Coronary artery (tissue), 2 donors: Measurements from ENCODE around the gene S100A5.

Experiments used
- DNase-seq: peaks from one replicate; pipeline ENCODE4 v3.0.0-alpha.2; 2017; ENCODE audit warnings: low spot score
- H3K27ac ChIP-seq, 2 donors: fragments of 200-600 bp; sonication (generic); one replicate each; pipeline ENCODE4 v1.5.1; 2016 to 2019
- H3K4me3 ChIP-seq: fragments of 200-600 bp; sonication (generic); 2 replicates; pipeline ENCODE4 v1.5.1; 2016; ENCODE audit warnings: mild to moderate bottlenecking, moderate library complexity
- CTCF ChIP-seq: fragments of 200-600 bp; sonication (generic); IDR thresholded peaks from one replicate; pipeline ENCODE4 v1.5.1; 2019; ENCODE audit warnings: antibody characterized with exemption

S100A5 gene

GRCh38 chr1:153557877-153558276, 17.1 kb upstream of the S100A5 start:
- no peak for TF ChIP-seq CTCF
- no peak for DNase-seq
- Histone ChIP-seq H3K27ac (no peak overlapping the region), H3K4me3 (no peak overlapping the region)

GRCh38 chr1:153556348-153556747, 15.6 kb upstream of the S100A5 start:
- H3K27ac ChIP-seq, result no peak overlapping the region
- H3K4me3 ChIP-seq, result no peak overlapping the region
- no peak for TF ChIP-seq CTCF
- no peak for DNase-seq

GRCh38 chr1:153553830-153554541, 13.3 kb upstream of the S100A5 start:
- no peak for TF ChIP-seq CTCF
- no peak for DNase-seq
- H3K27ac ChIP-seq, result peak overlapping the region; percentile 74 to 86
- no peak overlapping the region for H3K4me3 ChIP-seq

- peak overlapping the region; percentile 74 to 86 for H3K27ac ChIP-seq
- no peak for TF ChIP-seq CTCF
- DNase-seq, result no peak
- no peak overlapping the region for H3K4me3 ChIP-seq
These were observed 12.4 kb upstream of the S100A5 start for GRCh38 chr1:153553096-153553495.

GRCh38 chr1:153552335-153552734, 11.6 kb upstream of the S100A5 start:
- Histone ChIP-seq H3K4me3 (no peak overlapping the region), H3K27ac (peak overlapping the region in 1 of 2 donors; percentile 86)
- DNase-seq, result no peak
- no peak for TF ChIP-seq CTCF

- TF ChIP-seq CTCF, result no peak
- Histone ChIP-seq H3K4me3 (no peak overlapping the region), H3K27ac (peak overlapping the region; percentile 62 to 96)
- no peak for DNase-seq
These were observed 10.2 kb upstream of the S100A5 start for GRCh38 chr1:153550827-153551500.

GRCh38 chr1:153550398-153550758, 9.6 kb upstream of the S100A5 start:
- Histone ChIP-seq H3K27ac (peak overlapping the region; percentile 62 to 96), H3K4me3 (no peak overlapping the region)
- TF ChIP-seq CTCF, result no peak
- no peak for DNase-seq
